ENCODE results near the gene OBP2A.
"Not testable (repeated sequence)": the region's sequence is repeated elsewhere in the genome, so short reads cannot be mapped to it uniquely, and the experiment has no call there.

OBP2A gene

DNA sequence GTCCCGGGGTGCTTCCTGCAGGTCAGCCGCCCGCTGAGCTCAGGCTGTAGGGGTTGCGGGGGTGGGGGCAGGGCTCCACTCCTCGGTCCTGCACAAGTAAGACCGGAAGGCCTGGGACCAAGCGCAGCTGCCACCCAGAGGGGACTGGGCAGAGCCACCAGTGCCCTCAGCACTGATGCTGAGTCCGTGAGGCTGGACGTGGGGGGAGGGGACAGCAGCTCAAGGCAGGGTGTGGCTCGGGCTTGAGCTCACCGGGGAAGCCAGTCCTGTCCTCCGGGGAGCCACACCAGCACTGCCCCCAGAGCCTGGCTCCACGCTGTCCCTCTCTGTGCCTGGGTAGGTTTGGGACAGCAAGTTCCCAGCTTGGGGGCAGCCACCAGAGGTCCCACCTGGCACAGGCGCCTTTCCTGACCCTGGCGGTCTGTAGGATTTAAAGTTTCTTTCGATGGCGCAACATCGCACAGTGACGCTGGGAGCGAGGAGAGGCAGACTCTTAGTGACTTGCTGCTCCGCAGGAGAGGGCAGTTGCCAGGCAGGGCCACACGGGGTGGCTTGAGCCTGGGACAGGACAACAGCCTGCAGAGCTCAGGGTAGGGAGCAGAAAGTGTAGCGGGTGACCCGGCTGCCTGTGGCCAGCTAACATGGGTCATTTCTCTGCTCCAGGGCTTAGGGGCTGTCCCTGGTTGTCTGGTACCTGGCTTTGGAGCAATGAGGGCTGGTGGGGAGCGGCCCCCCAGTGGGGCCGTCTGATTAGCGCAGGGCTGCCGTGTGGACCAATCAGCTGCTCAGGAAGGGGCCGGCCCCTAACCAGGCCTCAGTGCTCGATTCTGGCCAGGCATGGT is 19.0 kb upstream of the OBP2A start:
- DNase-seq, result no peak

DNA sequence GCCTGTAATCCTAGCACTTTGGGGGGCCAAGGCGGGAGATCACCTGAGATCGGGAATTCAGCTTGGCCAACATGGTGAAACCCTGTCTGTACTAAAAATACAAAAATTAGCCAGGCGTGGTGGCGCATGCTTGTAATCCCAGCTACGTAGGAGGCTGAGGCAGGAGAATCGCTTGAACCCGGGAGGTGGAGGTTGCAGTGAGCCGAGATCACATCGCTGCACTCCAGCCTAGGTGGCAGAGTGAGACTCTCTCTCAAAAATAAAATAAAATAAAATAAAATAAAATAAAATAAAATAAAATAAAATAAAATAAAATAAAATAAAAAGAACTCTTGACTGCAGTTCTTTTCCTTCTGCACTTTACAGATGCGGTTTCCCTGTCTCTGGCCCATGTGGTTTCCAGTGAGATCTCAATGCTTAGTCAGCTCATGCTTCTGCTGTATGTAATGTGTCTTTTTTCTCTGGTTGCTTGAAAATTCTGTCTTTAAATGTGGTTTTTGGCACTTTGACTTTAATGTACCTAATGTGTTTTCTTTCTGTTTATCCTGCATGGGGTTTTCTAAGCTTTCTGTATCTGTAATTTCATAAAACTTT is 17.0 kb upstream of the OBP2A start:
- not testable (repeated sequence) for DNase-seq

DNA sequence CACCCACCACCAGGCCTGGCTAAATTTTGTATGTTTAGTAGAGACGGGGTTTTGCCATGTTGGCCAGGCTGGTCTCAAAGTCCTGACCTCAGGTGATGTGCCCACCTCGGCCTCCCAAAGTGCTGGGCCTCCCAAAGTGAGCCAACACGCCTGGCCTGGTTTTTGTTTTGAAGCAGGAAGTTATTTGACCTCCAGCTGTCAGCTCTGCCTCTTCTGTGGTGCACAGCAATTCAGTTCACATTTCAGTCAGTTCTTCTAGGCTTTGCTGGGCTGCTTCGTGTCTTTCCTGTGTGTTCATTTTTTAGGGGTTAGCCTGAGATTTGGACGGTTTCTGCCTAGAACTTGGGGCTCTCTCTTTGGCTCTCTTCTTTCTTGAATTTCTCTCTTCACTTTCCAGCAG is 15.8 kb upstream of the OBP2A start:
- no peak for DNase-seq

DNA sequence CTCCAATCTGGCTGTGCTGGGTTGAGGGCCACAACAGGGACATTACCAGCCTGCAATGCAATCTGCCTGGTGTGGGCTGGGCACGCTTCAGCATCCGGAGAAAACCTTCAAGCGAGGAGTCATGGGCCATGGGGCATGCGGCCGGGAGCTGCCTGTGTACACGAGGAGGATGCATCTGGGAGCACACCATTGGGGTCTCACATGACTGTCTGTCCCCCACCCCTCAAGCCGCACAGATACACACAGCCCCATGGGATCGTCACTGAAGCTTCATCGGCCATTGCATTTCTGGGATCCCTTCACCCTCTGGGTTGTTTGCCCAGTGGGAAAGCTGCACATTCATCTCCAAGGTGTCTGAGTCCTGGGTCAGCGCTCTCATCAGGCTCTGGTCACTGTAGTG is 14.8 kb upstream of the OBP2A start:
- DNase-seq, result no peak

DNA sequence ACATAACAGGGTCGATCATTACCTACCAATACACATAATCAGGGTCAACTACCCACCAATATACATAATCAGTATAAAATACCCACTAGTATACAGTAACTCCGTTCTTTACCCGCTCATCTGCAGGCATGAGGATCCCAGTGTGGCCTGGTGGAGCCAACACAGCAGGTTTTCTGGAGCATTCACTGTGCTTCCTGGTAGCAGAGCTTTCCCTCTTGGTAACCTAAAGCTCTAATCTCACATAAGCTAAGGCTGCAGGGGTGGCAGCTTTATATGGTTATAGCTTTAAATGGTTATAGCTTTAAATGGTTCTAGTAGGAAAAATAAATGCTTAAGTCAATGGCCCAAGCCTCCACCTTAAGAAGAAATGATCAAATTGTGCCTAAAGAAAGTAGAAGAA is 12.8 kb upstream of the OBP2A start:
- DNase-seq, result no peak

DNA sequence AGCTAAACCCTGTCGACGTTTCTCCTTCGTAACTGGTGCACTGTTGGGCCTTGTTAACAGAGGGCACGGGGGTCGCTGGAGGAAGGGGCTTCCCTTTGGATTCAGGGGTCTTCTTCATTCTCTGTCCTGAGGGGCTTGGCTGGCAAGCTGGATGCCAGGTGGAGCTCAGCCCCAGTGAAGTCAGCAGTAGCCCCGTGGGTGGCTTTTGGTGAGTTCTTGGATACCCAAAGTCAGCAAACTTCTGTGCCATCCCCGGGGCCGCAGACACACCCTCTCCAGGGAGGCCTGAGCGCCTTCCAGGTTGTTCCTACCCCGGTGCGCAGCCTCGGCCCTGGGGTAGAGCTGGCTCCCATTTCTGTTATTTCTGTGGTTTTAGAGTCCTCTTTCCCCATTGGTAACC is 12.3 kb upstream of the OBP2A start:
- no peak for DNase-seq

DNA sequence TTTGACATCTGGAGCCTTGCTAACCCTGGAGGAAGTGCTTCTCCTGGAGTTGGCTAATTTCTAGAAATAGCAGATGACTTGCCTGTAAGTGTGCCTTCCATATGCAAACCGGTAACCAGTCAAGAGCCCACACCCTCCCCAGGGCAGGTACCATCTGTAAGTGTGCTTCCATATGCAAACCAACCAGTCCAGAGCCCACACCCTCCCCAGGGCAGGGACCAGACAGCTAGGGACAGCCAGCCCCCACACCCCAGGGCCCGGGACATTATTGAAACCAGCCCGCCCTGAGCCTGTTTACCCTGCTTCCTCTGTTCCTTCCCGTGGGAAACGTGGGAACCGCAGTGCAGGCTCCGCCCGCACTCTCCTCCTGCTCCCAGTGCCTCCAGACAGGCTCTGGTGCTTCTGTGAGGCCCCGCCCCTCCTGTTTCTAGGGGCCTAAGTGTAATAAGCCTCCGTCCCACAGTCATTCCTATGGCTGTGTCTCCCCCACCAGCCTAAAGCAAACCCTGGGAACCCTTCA is 11.7 kb upstream of the OBP2A start:
- DNase-seq, result peak; percentile 41

DNA sequence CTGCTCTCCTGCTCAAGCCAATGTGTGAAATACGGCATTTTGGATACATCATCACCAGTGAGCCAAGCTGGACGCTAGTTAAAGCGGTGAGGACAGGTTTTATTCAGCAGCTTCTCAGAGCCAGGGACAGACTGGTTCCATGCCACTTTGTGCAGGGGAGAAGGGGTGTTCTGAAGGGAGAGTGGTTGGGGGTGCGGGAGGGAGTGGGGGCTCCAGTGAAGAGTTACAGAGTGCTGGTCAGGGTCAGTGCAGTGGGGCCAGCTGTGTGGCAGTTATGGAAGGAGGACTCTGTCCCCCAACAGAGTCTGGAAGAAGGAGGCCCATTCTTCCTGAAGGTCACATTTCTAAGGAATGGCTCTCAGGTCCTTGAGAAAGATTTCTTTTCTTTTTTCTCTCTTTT is 11.1 kb upstream of the OBP2A start:
- DNase-seq, result not testable (repeated sequence)

DNA sequence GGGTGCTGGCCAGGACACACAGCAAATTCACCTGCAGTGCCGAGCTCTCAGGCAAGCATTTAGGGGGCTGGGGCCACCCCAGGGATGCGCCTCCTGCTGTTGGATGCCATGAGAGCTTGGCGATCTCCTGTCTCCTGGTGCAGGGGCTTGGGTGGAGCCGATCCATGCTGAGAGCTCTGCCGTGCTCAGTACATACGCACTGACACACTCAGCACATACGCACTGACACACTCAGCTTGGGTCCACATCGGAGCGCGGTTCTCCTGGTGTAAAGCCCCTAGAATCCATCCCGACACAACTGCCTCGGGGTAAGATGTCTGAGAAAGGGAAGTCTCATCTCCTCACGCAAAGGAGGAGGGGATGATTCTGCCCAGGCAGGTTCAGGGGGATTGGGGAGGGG is 10.3 kb upstream of the OBP2A start:
- DNase-seq, result not testable (repeated sequence)

DNA sequence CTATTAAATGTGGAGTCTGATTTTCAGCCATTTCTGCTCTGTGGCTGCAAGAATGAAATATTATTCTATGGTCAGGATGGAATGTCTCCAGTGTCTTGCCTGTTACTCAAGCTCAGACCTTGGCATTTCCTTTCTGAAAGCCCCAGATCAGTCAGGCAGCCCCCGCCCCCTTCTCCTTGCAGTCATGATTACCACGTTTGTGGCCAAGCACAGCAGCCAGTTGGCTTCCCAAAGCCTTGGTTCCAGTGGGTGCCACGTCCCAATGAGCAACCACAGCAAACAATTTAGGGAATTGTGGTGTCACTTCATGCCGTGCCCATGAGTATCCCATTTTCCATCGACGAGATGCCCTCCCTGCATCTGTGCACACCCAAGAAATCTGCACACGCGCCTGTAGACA is 9.7 kb upstream of the OBP2A start:
- peak; percentile 85 for DNase-seq

DNA sequence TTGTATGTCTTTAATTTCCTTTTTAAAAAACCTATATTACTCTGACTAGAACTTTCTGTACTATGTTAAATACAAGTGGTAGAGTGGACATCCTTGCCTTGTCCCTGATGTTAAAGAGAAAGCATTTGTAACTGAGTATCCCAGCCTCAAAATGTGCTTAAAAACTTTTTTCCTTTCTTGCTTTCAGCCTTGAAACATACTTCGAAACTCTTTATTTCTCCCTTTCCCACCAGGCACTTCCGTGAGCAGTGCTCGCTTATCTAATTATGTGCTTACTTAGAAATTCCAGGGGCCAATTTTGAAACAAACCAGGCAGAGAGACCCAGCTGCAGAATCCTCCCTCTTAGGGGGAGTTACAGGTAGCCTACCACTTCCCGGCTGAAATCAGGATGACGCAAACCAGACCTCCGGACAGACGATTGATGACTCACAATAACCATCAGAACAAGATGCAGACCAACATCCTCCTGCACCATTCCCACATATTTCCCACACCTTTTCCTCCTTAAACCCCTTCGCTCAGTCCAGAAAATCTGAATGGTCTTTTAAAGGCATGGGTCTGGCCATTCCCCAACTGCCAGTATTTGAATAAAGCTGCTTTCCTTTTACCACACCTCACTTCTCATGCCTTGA is 2.5 kb upstream of the OBP2A start:
- not testable (repeated sequence) for DNase-seq

DNA sequence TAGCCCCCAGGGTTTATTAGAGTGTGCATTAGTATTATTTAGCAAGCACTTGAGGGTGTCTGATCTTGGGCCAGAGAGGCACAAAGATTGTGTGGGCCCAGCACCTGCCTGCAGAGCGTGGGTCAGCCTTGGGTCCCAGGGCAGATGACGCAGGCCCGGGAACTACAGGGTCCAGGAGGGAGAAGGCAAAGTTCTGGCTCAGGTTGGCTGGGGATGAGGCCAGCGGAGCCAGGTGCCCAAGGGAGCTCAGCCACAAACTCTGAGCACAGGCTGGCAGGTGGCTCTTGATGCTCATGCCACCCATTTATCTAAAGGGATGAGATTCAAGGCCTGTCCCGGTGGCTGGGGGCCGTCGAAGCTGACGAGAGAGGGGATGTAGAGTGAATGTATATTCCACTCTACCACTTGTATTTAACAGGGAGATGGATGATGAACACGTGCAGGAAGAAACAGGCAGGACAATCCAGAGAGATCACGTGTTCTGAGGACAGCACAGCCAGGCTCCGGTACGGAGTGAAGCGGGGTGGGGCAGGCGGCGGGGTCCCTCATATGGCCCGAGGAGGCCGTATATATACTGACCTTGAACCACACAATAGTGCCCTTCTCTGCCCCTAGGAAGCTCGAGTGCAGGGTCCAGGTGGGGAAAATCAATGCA is 818 bp upstream of the OBP2A start:
- DNase-seq, result no peak

DNA sequence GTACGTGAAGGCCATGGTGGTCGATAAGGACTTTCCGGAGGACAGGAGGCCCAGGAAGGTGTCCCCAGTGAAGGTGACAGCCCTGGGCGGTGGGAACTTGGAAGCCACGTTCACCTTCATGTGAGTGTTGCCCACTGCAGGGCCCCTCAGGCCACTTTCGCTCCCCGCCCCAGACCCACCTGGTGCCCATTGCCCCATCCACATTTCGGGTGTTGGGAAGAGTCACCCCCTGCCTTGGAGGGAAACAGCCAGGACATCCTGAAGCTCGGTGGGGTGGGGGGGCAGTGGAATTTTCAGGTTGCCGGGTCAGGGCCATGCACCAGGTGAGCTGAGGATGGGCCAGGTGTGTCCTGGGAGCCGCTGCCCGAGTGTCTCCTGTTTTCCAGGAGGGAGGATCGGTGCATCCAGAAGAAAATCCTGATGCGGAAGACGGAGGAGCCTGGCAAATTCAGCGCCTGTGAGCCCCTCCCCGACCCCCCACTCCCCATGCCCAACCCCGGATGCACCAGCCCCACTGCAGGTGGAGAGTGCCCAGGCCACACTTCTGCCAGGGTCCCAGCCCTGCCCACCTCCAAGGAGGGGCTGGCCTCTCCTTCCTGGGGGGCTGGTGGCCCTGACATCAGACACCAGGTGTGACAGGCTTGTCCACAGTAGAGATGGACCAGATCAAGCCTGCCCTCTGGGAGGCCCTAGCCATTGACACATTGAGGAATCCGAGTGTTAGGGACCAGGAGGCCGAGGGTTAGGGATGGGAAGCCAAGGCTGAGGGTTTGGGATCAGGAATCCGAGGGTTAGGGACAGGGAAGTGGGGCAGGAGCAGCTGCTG is 1.1 kb downstream of the OBP2A start:
- not testable (repeated sequence) for DNase-seq

DNA sequence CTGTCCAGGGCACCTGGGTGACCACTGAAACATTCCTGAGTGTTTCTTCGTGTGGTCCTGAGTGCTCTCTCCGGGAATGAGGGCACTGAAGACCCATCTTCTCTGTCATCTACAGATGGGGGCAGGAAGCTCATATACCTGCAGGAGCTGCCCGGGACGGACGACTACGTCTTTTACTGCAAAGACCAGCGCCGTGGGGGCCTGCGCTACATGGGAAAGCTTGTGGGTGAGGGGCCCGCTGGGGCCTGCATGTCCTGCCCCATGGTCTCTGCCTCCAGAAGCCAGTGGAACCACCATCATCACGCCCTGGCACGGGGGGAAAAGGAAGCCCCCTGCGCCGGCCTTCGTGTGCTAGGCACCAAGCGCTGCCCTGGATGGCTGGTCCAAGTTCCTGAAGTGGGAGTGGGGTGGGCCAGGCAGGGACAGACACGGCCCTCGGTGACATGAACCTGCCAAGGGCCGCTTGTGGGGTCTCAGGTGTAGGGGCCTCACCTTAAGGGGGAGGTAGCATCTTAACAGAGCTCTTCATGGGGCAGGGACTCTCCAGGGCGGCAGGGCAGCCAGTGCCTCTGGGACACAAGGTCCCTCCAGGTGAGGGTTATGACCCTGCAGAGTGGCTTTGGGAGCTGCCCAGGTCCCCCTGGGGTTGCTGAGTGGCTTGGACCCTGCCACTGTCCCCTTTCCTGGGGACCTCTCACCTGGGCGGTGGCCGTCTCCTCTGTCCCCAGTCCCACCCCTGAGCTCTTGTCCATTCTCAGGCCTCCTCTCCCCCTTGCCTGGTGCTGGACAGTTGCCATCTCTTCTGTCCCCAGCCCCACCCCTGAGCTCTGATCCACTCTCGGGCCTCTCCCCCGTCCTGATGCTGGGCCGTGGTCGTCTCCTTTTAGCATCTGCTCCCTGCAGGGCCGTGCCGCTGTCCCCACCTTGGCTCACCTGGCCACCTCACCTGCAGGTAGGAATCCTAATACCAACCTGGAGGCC is 2.1 kb downstream of the OBP2A start:
- DNase-seq, result no peak

DNA sequence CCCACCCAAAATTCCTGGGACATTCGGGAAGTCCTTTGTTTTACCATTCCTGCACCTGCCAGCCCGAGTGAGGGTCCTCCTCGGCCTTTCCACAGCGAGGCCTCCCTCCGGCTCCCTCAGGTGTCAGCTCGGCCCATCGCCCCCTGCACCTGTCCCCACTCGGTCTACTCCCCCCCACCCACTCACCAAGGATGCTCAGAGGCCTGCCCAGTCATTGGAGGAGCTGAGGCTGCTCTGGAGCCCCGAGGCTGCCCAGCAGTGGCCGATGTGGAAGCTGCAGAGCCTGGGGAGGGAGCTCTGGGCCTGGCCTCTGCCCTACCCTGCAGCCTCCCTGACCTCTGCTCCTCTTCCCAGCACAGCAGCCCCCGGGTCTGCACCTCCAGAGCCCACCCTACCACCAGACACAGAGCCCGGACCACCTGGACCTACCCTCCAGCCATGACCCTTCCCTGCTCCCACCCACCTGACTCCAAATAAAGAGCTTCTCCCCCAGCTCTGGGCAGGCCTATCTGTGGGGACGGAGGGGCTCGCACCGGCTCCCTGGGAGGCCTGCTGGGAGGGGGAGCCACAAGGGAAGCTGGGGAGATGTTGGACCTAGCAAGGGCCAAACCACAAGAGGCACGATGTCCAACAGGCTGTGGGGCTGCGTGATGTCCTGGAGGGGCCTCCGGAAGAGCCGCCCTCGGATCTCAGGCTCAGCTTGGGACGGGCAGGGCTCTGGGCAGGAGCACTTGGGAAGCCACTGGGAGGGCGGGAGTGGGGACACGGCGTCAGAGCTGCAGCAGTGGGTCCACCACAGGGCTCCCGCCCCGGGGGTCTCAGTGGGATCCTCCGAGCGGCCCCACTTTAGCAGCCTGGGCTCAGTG is 3.8 kb downstream of the OBP2A start:
- DNase-seq, result not testable (repeated sequence)

DNA sequence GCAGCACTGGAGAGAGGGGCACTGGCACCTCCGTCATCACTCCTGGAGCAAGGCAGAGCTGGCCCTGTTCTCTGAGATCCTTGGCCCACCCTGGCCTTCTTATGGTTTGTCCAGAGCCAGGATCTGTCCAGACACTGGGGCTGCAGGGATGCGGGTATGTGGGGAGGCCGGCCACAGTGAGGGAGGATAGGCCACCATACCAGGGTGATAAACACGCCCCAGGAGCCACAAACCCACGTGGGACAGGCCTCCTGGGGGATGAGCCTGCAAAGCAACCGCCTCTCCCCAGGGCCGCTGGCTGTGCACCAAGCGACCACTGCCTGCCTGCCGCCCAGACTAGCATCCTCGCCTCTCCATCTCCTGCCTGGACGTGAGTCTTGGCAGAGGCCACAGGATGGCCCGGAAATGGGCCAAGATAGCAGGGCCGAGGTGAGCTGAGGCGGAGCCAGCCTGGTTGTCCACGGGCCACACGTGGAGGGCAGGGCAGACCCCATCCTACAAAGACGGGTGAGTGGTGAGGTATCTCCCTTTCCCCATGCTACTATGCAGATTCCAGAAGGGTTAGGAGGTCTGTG is 4.5 kb downstream of the OBP2A start:
- DNase-seq, result no peak

DNA sequence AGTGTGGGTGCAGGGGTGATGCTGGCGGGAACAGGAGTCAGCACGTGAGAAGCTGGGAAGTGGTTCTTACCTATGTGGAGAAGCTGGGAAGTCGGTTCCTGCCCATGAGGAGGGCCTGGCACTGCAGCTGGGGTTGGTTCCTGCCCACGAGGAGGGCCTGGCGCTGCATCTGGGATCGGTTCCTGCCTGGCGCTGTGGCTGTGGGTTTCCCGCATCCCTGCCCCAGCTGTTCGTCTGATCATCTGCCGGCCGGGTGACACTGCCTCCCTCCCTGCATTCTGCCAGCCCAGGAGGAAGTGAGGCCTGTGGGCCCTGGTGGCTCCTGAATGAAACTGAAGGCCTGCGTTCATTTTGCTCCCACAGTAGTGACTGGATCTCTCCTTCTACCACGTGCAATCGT is 5.1 kb downstream of the OBP2A start:
- no peak for DNase-seq

DNA sequence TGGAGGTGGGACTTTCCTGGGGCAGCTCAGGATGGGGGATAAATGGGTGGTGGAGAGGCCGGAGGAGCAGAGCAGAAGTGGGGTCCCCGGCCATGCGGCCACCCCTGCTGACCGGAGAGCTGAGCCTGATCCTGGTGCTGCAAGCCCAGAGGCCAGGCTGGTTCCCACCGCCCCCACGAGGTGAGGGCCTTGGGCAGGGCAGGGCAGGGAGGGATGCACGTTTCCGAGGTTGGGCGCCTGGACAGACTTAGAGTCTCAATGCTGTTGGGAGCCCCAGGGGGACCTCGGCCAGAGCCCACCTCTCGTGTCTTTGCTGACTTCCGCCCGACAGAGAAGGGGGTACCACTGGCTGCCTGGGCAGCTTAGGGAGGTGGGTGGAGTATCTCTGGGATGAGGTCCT is 5.5 kb downstream of the OBP2A start:
- DNase-seq, result no peak

DNA sequence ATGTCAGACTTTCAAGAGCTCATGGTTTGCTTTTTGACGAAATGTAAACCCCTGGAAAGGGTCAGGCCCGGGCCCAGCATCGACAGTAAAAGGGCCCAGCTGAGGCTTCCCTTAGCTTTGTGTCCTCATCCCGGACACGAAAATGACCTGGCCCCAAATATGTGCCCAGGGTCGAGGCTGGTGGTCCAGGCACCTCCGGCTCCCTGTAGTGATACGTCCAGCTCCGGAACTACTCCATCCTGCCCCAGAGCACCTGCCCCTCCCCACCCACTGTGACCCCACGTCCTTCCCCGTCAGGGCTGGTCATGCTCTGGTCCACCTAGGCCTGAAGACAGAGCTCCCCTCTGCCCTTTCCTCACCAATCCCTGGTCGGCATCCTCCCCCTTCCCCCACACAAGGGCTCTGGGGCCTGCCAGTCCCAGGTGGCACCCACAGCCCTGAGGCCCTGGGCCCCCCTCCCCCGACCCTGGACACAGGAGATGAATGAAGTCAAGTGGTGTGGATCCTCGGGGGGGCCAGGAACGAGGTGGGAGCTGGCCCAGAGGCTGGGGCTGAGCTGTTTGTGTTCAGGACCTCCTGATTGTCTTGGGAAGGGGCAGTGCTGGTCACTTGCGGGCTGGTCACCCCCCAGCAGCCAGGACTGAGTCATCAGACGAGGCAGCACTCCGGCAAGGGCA is 6.2 kb downstream of the OBP2A start:
- no peak for DNase-seq
